Glutamatergic neuron (in vitro differentiated cells): ENCODE results near the gene ACBD4. TPM values are rescaled to one million over a fixed set of nuclear protein-coding genes. Genes with fewer than 3 reads are reported as not detected.
A peak's percentile ranks its signal among the peaks of the same experiment; 100 is the strongest.

Source experiments
- DNase-seq: peaks from one replicate; pipeline ENCODE4 v3.0.0; 2022
- H3K27ac Mint-ChIP-seq: one replicate; pipeline ENCODE4 v1.8.0; 2020; ENCODE audit warnings: mild to moderate bottlenecking, mixed read lengths, inconsistent platforms; ENCODE audit not compliant: unreplicated experiment
- H3K27me3 Mint-ChIP-seq: one replicate; pipeline ENCODE4 v1.8.0; 2020; ENCODE audit warnings: mild to moderate bottlenecking, moderate library complexity, mixed read lengths, inconsistent platforms; ENCODE audit not compliant: unreplicated experiment
- H3K36me3 Mint-ChIP-seq: one replicate; pipeline ENCODE4 v1.8.0; 2020; ENCODE audit warnings: mild to moderate bottlenecking, mixed read lengths, inconsistent platforms; ENCODE audit not compliant: unreplicated experiment
- H3K4me1 Mint-ChIP-seq: one replicate; pipeline ENCODE4 v1.8.0; 2020; ENCODE audit warnings: mild to moderate bottlenecking, low read depth, mixed read lengths, inconsistent platforms; ENCODE audit not compliant: unreplicated experiment
- H3K4me3 Mint-ChIP-seq: one replicate; pipeline ENCODE4 v1.8.0; 2020; ENCODE audit warnings: mild to moderate bottlenecking, mixed read lengths, inconsistent platforms; ENCODE audit not compliant: unreplicated experiment
- H3K9me3 Mint-ChIP-seq: one replicate; pipeline ENCODE4 v1.8.0; 2020; ENCODE audit warnings: mild to moderate bottlenecking, moderate library complexity, mixed read lengths, inconsistent platforms; ENCODE audit not compliant: unreplicated experiment
- total RNA-seq: library from RNA; stranded (reverse); fragmentation: NEBNext Ultra II Directional; extraction: Animal tissue kit (Norgen Biotek cat#: 25700); gene quantifications from one replicate; pipeline ENCODE4 v1.2.1, GENCODE V29; 2021; ENCODE audit not compliant: unreplicated experiment
- TF ChIP-seq, protein P1 (sequence below): fragments of 200-600 bp; sonication (generic); IDR thresholded peaks from one replicate; pipeline ENCODE4 v1.5.0; 2021; ENCODE audit not compliant: partially characterized antibody, unreplicated experiment

Gene ACBD4
- total RNA-seq, 1 donor from 2014 or later = 3.7 TPM

DNA sequence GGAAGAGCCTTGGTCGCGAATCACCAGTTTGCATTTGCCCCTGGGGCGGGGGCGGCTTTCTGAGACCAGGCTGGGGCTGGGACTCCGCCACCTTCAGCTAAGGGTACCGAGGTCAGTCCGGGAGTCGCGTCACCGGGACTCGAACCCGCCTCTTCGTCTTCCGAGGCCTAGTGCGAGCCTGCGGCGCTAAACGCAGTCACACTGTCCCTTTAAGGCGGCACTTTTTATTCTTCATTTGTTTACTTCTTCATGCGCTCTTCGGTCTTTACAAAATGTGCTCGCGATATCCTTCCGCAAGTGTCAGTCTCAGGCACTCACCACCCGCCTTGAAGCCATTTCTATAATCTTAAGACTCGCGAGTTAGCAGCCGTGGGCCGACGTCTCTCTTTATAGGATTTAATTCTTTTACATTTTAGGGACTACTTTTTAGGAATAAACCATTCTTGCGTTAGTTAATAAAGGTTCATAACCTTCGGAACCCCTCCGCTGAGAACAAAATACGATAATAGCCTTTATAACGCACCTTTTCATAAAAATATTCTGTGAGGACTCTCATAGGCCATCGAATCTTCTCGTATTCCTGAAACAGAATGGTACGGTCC is 12.2 kb downstream of the ACBD4 start:
- H3K36me3 Mint-ChIP-seq = no peaks in the 10 kb centered on the region
- peaks cover 17% of the 10 kb centered on the region for H3K4me1 Mint-ChIP-seq
- DNase-seq = peak; percentile 83
- H3K27ac Mint-ChIP-seq = peak overlapping the region; percentile 100
- H3K27me3 Mint-ChIP-seq = peaks cover 8% of the 10 kb centered on the region
- H3K9me3 Mint-ChIP-seq = peaks cover 18% of the 10 kb centered on the region
- TF ChIP-seq, protein P1, sequence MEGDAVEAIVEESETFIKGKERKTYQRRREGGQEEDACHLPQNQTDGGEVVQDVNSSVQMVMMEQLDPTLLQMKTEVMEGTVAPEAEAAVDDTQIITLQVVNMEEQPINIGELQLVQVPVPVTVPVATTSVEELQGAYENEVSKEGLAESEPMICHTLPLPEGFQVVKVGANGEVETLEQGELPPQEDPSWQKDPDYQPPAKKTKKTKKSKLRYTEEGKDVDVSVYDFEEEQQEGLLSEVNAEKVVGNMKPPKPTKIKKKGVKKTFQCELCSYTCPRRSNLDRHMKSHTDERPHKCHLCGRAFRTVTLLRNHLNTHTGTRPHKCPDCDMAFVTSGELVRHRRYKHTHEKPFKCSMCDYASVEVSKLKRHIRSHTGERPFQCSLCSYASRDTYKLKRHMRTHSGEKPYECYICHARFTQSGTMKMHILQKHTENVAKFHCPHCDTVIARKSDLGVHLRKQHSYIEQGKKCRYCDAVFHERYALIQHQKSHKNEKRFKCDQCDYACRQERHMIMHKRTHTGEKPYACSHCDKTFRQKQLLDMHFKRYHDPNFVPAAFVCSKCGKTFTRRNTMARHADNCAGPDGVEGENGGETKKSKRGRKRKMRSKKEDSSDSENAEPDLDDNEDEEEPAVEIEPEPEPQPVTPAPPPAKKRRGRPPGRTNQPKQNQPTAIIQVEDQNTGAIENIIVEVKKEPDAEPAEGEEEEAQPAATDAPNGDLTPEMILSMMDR = no peak
- H3K4me3 Mint-ChIP-seq = peak overlapping the region; percentile 98

DNA sequence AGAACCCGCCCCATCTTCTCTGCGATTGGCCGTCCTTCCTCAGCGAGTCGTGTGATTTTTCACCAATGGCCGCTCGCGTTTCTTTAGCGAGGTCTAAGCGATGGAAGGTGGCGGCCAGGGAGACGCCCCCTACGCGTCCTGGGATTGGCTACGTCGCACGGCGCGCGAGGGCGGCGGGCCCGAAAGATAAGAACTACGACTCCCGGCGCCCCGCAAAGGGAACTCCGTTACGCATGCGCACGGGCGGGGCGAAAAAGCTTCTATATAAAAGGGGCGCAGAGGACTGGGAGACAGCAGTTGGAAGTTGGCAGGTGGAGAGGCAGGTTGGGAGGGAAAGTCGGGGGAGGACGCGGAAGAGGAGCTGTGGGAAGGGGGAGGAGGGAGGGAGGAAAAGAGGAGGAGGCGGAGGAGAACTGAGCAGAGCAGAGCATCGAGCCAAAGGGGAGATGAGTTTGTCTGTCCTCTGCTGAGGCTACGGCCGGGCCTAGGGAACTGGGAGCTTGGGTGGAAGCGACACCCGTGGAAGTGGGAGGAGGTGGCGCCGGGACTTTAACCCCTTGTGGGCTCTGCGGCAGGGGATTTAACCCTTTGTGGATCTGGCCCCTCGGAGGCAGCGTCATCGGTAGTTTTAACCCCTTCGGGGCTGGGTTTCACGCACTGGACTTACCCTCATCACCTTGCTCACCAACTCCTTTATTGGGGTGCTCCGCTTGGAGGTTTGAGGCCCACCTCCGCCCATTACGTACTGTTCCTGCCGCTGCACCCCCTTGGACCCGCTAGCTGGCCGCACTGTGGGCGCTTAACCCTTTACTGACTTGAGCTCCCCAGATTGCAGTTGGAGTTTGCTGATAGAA is 12.9 kb downstream of the ACBD4 start, which contains the start of gene HEXIM1:
Gene HEXIM1, plus strand, starts transcription at position 293 of the 854 bp plus-strand sequence. CDS start 716 bp downstream, outside the sequence.
- Mint-ChIP-seq H3K9me3 (peaks cover 16% of the 10 kb centered on the region), H3K4me3 (peak within 1 kb of the TSS; percentile 98), H3K4me1 (peaks cover 16% of the 10 kb centered on the region), H3K27ac (peak within 1 kb of the TSS; percentile 100), H3K36me3 (no peaks in the 10 kb centered on the region), H3K27me3 (peaks cover 8% of the 10 kb centered on the region)
- peak; percentile 98 for DNase-seq
- TF ChIP-seq, protein P1 = no peak

DNA sequence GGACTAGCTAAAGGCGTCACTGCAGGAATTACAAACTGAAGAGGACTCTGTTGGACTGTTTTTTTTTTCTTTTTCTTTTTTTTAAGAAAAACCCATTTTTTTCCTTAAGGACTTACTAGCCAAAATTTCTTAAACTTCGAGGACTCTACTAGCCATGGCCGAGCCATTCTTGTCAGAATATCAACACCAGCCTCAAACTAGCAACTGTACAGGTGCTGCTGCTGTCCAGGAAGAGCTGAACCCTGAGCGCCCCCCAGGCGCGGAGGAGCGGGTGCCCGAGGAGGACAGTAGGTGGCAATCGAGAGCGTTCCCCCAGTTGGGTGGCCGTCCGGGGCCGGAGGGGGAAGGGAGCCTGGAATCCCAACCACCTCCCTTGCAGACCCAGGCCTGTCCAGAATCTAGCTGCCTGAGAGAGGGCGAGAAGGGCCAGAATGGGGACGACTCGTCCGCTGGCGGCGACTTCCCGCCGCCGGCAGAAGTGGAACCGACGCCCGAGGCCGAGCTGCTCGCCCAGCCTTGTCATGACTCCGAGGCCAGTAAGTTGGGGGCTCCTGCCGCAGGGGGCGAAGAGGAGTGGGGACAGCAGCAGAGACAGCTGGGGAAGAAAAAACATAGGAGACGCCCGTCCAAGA is 13.7 kb downstream of the ACBD4 start:
- Mint-ChIP-seq H3K27ac (peak overlapping the region; percentile 100), H3K36me3 (no peaks in the 10 kb centered on the region), H3K27me3 (peaks cover 8% of the 10 kb centered on the region), H3K4me1 (peaks cover 15% of the 10 kb centered on the region), H3K4me3 (peak overlapping the region; percentile 98), H3K9me3 (peaks cover 16% of the 10 kb centered on the region)
- TF ChIP-seq, protein P1 = peak; percentile 66
- DNase-seq = peak; percentile 88

DNA sequence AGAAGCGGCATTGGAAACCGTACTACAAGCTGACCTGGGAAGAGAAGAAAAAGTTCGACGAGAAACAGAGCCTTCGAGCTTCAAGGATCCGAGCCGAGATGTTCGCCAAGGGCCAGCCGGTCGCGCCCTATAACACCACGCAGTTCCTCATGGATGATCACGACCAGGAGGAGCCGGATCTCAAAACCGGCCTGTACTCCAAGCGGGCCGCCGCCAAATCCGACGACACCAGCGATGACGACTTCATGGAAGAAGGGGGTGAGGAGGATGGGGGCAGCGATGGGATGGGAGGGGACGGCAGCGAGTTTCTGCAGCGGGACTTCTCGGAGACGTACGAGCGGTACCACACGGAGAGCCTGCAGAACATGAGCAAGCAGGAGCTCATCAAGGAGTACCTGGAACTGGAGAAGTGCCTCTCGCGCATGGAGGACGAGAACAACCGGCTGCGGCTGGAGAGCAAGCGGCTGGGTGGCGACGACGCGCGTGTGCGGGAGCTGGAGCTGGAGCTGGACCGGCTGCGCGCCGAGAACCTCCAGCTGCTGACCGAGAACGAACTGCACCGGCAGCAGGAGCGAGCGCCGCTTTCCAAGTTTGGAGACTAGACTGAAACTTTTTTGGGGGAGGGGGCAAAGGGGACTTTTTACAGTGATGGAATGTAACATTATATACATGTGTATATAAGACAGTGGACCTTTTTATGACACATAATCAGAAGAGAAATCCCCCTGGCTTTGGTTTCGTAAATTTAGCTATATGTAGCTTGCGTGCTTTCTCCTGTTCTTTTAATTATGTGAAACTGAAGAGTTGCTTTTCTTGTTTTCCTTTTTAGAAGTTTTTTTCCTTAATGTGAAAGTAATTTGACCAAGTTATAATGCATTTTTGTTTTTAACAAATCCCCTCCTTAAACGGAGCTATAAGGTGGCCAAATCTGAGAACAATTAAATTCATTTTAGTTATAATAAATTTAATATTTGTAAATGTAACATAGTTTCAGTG is 14.5 kb downstream of the ACBD4 start:
- Mint-ChIP-seq H3K36me3 (no peaks in the 10 kb centered on the region), H3K9me3 (peaks cover 16% of the 10 kb centered on the region), H3K27ac (peak overlapping the region; percentile 100), H3K4me1 (peaks cover 15% of the 10 kb centered on the region), H3K4me3 (peak overlapping the region; percentile 98), H3K27me3 (peaks cover 8% of the 10 kb centered on the region)
- peak; percentile 48 for DNase-seq
- TF ChIP-seq, protein P1 = no peak
